HG03159 (cell line): Measurements from ENCODE around the gene C1QTNF7.
A peak's percentile ranks its signal among the peaks of the same experiment; 100 is the strongest.

Experiments used
- ATAC-seq: cut with Tn5 transposase; IDR thresholded peaks from one replicate; pipeline ENCODE4 v1.9.1; 2021; ENCODE audit warnings: mild to moderate bottlenecking, moderate library complexity; ENCODE audit not compliant: unreplicated experiment

The C1QTNF7 gene

GRCh38 chr4:15451866-15452765 is 24.3 kb downstream of the C1QTNF7 start:
- ATAC-seq, result no peak

- no peak for ATAC-seq
Measured at GRCh38 chr4:15455290-15455689, 27.5 kb downstream of the C1QTNF7 start.

- ATAC-seq, result peak; percentile 100
Measured at GRCh38 chr4:15457406-15458201, 29.8 kb downstream of the C1QTNF7 start.

DNA sequence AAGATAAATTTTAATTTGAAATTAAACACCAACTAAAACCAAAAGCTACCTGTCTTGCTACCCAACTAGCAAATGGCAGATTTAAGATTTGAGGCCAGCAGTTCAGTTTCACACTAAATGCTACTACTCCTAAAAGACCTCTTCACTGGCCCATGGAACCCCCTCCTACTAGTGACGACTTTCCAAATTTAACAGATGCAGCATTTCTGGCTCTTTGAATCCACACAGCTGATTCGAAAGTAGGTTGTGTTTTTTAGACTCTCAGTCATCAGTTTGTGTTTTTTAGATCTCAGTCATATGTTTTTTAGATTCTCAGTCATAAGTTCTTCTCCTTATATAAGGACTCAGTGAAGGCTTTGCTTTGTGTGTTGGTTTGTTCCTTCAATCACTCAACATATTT is 30.8 kb downstream of the C1QTNF7 start:
- ATAC-seq, result no peak

- no peak for ATAC-seq
Measured at GRCh38 chr4:15459706-15460105, 31.9 kb downstream of the C1QTNF7 start.

GRCh38 chr4:15466596-15466995 is 38.8 kb downstream of the C1QTNF7 start:
- ATAC-seq, result no peak

DNA sequence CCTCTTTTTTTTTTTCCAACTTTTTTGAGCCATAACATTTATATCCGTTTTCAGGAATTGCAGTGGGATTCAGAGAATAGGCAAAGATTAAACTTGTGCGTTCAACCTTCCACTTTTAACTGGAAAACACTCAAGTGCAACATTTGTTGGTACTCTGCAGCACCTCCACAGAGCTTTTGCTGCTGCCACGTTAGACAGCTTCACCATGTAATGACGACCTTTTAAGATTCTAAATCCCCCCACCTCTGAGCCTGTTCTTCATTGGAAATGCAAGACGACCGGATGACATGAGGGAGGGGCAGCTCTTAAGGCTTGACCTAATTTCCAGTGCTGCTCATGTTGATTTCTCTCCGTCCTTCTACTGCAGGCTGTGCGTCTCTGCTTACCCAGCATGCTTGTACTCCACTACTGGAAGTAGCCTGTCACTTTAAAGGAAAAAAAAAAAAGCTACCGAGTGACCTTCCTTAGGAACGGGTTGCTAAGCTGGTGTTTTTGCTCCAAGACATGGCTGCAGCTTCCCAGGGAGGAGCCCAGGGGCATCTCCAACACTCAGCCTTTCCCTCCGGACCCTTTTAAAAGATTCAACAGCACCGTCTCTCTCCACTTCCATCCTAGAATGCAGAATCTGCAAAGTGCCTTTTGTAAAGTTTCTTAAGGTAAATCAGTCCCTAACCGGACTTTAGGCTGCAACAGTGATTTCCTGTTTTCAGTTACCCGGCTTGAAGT is 41.7 kb downstream of the C1QTNF7 start, which contains the start of gene CC2D2A:
Gene CC2D2A, plus strand, starts transcription at position 481 of the 726 bp plus-strand sequence. CDS start 6,051 bp downstream, outside the sequence.
- peak; percentile 40 for ATAC-seq

DNA sequence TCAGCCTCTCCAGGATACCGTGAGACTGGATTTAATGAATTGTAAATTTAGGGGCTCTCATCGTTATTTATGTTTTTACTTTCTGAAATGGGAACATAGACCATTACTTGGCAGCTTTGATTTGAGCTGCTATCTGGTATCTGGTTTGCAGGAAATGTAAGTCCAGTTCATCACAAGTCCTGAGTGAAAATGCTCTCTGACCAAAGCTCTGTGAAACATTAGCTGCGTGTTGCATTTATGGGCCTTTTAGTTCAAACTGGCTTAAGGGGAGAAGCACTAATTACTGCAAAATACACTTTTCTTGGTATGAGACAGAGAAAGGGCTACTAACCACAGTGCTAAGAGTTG is 42.3 kb downstream of the C1QTNF7 start:
- ATAC-seq, result peak; percentile 15

- no peak for ATAC-seq
Measured at GRCh38 chr4:15476396-15476795, 48.6 kb downstream of the C1QTNF7 start.

GRCh38 chr4:15478724-15479088 is 50.9 kb downstream of the C1QTNF7 start:
- no peak for ATAC-seq

GRCh38 chr4:15479089-15479912 is 51.5 kb downstream of the C1QTNF7 start:
- peak; percentile 56 for ATAC-seq

DNA sequence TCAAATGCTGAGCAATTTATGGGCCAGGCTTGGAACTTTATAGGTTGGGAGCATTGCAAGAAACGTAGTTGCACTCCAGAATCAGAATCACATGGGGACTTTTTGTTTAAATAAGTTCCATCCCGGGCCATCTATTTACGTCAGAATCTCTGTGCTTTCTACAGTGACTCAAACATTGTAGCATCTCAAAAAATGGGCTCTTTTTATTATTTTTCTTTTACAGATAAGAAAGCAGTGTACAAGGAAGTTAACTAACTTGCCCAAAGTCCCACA is 52.0 kb downstream of the C1QTNF7 start:
- no peak for ATAC-seq

DNA sequence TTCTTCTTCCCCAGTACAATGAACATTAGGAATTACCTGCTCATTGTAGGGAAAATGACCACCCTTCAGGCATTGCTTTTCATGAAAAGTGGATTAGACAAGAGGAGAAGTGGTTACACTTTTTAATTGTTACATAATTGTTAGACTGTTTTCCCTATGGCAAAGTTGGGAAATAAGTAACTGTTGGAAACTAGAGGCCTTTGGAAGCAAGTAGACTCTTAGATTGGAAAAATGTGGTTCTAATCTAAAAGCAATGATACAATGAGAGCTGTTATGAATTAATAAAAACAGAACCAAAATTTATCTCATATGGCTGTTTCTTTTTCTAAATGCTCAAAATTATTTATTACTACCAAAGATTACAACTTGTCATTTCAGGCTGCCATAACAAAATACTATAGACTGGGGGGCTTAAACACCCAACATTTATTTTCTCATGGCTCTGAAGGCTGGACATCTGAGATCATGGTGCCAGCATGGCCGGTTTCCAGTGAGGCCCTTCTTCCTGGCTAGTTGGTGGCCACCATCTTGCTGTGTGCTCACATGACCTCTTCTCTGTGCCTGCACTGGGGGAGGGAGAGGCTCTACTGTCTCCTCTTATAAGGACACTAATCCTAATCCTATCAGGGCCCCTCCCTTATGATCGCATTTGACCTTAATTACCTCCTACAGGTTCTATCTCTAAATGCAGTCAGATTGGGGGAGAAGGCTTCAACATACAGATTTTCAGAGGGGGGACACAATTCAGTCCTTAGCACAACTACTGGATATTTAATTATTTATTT is 54.3 kb downstream of the C1QTNF7 start:
- ATAC-seq, result no peak

- ATAC-seq, result no peak
Measured at GRCh38 chr4:15482842-15483241, 55.0 kb downstream of the C1QTNF7 start.

DNA sequence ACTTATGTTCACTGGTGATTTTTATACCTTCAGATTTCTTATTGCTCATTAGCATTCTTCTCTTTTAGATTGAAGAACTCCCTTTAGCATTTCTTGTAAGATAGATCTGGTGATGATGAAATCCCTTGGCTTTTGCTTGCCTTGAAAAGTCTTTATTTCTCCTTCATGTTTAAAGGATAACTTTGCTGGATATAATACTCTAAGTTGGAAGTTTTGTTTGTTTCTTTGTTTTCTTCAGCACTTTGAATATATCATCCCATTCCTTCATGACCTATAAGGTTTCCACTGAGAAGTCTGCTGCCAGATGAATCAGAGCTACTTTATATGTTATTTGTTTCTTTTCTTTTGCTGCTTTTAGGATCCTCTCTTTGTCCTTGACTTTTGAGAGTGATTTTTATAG is 60.3 kb downstream of the C1QTNF7 start:
- no peak for ATAC-seq

GRCh38 chr4:15488658-15489470 is 61.0 kb downstream of the C1QTNF7 start:
- no peak for ATAC-seq

- no peak for ATAC-seq
Measured at GRCh38 chr4:15489551-15489950, 61.7 kb downstream of the C1QTNF7 start.

- no peak for ATAC-seq
Measured at GRCh38 chr4:15493411-15493810, 65.6 kb downstream of the C1QTNF7 start.

- no peak for ATAC-seq
Measured at GRCh38 chr4:15495621-15496020, 67.8 kb downstream of the C1QTNF7 start.
